Subcutaneous abdominal adipose tissue (tissue), 5 donors: ENCODE results near the gene PARD3.

Source experiments
- H3K27ac ChIP-seq: one replicate; pipeline ENCODE4 v1.7.0; 2013; ENCODE audit warnings: low read depth, mild to moderate bottlenecking, inconsistent platforms, low read length, moderate library complexity
- H3K27me3 ChIP-seq, 5 donors: one replicate each; pipeline ENCODE4 v1.7.0; 2013; ENCODE audit warnings: low read length in 5 of 5, inconsistent platforms in 1 of 5; ENCODE audit not compliant: control insufficient read depth in 5 of 5, insufficient read depth in 4 of 5
- H3K36me3 ChIP-seq, 5 donors: one replicate each; pipeline ENCODE4 v1.7.0; 2013; ENCODE audit warnings: low read length in 5 of 5; ENCODE audit not compliant: control insufficient read depth in 5 of 5, insufficient read depth in 5 of 5
- H3K4me1 ChIP-seq, 5 donors: one replicate each; pipeline ENCODE4 v1.7.0; 2013; ENCODE audit warnings: low read length in 5 of 5, mild to moderate bottlenecking in 3 of 5, moderate library complexity in 1 of 5; ENCODE audit not compliant: control insufficient read depth in 5 of 5, insufficient read depth in 5 of 5
- H3K4me3 ChIP-seq, 5 donors: one replicate each; pipeline ENCODE4 v1.7.0; 2013; ENCODE audit warnings: low read length in 5 of 5, low read depth in 1 of 5
- H3K9ac ChIP-seq, 5 donors: one replicate each; pipeline ENCODE4 v1.7.0; 2013; ENCODE audit warnings: low read length in 5 of 5, mild to moderate bottlenecking in 4 of 5, moderate library complexity in 3 of 5
- H3K9me3 ChIP-seq, 5 donors: one replicate each; pipeline ENCODE4 v1.7.0; 2013; ENCODE audit warnings: low read length in 5 of 5; ENCODE audit not compliant: control insufficient read depth in 5 of 5
- donor health status: healthy.
- donor health status: healthy.
- donor health status: healthy.
- donor health status: healthy.
- donor health status: healthy.

Gene PARD3

DNA sequence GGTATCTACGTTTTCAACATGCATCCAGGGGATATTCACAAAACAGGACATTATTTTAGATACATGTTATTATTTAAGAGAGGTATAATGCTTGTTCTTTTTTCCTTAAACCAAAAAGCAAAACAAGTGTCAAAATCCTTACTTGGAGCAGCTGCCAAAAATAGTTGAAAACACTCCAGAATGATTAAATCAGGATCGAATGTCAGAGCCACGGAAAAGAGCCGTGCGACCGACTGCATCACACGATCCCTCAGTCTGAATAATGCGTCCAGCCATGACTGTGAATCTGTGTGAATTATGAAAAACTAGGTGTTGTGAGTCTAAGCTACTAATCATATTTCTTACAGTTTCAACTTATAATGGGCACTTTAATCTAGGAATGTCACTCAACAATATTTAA lies 126.0 kb downstream of the PARD3 start:
- Histone ChIP-seq H3K27me3 (no peaks in the 10 kb centered on the region), H3K9ac (no peak overlapping the region), H3K4me1 (peaks cover 0 to 10% (median 7%) of the 10 kb centered on the region in 5 donors), H3K9me3 (no peaks in the 10 kb centered on the region), H3K36me3 (peaks cover 0 to 6% (median 0%) of the 10 kb centered on the region in 5 donors), H3K4me3 (no peak overlapping the region), H3K27ac (no peak overlapping the region)

DNA sequence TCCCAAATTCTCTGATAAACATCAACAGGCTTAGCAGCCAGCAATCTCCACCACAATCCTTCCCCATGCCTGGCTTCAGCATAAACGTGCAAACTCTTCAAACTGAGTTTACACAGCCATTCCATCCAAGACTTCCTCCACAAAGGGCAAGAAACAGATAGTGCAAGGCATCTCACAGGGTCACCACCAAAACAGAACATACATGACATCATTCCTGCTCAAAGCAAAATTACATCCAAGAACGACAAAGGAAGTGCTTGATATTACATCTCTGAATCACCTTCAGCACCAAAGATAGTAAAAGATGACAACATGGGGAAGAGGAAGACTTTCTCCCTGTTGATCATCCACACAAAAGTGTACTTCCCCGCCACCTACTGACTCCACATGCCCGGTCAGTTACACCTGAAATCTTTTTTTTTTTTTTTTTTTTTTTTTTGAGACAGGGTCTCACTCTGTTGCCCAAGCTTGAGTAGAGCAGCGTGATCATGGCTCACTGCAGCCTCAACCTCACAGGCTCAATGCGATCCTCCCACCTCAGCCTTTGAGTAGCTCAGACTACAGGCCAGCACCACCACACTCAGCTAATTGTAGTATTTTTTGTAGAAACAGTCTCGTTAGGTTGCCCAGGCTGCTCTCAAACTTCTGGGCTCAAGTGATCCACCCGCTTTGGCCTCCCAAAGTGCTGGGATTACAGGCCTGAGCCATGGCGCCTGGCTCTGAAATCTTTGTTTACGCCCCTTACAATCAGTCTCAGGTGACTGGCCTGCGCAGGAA lies 127.5 kb downstream of the PARD3 start:
- Histone ChIP-seq H3K9ac (no peak overlapping the region), H3K4me1 (peaks cover 0 to 10% (median 7%) of the 10 kb centered on the region in 5 donors), H3K36me3 (no peaks in the 10 kb centered on the region), H3K4me3 (no peak overlapping the region), H3K9me3 (no peaks in the 10 kb centered on the region), H3K27ac (no peak overlapping the region), H3K27me3 (no peaks in the 10 kb centered on the region)

DNA sequence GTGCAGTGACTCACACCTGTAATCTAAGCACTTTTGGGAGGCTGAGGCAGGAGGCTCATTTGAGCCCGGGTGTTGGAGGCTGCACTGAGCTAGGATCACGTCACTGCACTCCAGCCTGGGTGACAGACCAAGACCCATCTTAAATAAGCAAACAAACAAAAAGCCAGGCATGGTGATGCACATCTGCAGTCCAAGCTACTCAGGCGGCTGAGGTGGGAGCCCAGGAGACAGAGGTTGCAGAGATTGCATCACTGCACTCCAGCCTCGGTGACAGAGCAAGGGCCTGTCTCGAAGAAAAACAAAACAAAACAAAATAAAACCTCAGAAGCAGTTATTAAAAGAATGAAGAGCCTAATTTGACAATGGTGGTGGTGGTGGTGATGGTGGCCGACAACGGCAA lies 132.5 kb downstream of the PARD3 start:
- Histone ChIP-seq H3K4me1 (no peaks in the 10 kb centered on the region), H3K27ac (no peak overlapping the region), H3K9ac (no peak overlapping the region), H3K36me3 (no peaks in the 10 kb centered on the region), H3K27me3 (no peaks in the 10 kb centered on the region), H3K4me3 (no peak overlapping the region), H3K9me3 (no peaks in the 10 kb centered on the region)

DNA sequence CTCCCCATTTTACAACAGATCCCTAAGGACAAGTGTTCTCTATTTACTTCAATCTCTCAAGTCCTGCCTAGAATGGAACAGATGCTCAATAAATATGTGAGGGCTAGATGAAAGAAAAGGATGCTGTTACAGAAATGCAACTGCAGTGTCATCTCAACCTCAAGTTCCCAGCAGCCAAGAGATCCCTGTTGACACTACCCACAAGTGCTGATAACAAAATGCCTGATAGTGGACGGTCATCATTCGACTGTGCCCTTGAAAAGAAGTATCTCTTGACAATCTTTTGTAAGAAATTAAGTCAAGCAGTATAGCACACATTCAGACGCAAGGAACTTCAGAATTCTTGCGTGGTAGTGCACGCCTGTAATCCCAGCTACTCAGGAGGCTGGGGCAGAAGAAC lies 133.2 kb downstream of the PARD3 start:
- no peak overlapping the region for H3K27ac ChIP-seq
- no peaks in the 10 kb centered on the region for H3K4me1 ChIP-seq
- H3K27me3 ChIP-seq, result no peaks in the 10 kb centered on the region
- no peaks in the 10 kb centered on the region for H3K36me3 ChIP-seq
- no peak overlapping the region for H3K4me3 ChIP-seq
- no peaks in the 10 kb centered on the region for H3K9me3 ChIP-seq
- H3K9ac ChIP-seq, result no peak overlapping the region

DNA sequence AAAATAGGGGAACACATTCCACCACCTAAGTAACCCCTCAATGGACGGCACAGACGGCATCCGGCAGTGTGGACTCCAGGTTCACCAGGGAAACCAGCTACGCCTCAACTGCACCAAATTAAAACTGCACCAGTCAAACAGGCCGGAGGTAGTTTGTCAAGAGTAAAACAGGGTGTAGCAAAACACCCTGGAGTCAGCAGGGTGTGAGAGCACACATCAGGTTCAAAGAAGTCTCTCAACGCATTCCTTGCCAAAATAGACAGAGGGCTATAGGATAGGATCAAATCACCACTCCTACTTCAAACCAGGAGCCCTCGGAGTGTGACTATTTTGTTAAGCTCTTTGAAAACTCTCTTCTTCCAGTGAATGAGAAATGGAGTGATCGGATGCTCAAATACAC lies 135.9 kb downstream of the PARD3 start:
- Histone ChIP-seq H3K36me3 (no peaks in the 10 kb centered on the region), H3K4me3 (no peak overlapping the region), H3K9me3 (no peaks in the 10 kb centered on the region), H3K4me1 (no peaks in the 10 kb centered on the region), H3K27me3 (no peaks in the 10 kb centered on the region), H3K27ac (no peak overlapping the region), H3K9ac (no peak overlapping the region)

DNA sequence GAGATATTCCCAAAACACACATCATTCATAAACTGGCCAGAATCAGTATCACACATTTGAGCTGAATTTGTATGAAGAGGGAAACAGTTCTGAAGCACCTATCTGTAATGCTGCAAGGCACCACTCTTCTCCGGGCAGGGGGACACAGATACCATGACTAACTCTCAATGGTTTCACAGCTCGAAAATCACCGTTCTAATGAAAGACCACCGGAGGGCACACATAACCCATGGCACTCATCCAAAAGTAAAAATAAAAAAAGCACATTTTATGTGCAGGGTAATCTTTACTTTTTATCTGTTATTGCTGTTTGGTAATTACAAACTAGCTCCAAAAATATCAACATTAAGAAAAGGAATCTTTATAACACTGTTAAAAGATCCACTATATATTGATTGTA lies 137.5 kb downstream of the PARD3 start:
- Histone ChIP-seq H3K27ac (no peak overlapping the region), H3K36me3 (no peaks in the 10 kb centered on the region), H3K9me3 (no peaks in the 10 kb centered on the region), H3K9ac (no peak overlapping the region), H3K4me3 (no peak overlapping the region), H3K4me1 (no peaks in the 10 kb centered on the region), H3K27me3 (no peaks in the 10 kb centered on the region)

DNA sequence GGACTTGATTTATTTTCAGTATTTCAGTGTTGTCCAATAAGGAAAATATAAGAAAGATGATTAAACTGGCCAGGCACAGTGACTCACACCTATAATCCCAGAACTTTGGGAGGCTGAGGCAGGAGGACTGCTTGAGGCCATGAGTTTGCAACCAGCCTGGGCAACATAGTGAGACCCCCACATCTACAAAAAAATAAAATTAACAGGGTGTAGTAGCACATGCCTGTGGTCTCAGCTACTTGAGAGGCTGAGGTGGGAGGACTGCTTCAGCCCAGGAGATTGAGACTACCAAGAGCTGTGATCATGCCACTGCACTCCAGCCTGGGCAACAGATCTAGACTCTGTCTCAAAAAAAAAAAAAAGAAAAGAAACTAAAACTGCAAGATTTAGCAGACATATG lies 138.0 kb downstream of the PARD3 start:
- Histone ChIP-seq H3K4me1 (no peaks in the 10 kb centered on the region), H3K9ac (no peak overlapping the region), H3K27ac (no peak overlapping the region), H3K4me3 (no peak overlapping the region), H3K9me3 (no peaks in the 10 kb centered on the region), H3K27me3 (no peaks in the 10 kb centered on the region), H3K36me3 (no peaks in the 10 kb centered on the region)

DNA sequence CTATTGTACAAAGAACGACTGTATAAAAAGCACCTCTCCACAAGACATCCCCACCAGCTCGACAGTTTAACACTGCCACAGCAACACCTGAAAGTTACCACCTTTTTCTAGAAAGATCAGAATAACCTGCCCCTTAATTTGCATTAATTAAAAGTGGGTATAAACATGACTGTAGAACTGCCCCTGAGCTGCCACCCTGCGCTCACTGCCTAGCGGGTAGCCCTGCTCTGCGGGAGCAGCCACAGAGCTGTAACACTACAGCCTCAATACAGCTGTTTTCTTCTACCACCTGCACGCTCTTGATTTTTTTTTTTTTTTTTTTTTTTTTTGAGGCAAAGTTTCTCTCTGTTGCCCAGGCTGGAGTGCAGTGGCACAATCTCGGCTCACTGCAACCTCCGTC lies 140.9 kb downstream of the PARD3 start:
- H3K4me3 ChIP-seq, result no peak overlapping the region
- no peaks in the 10 kb centered on the region for H3K4me1 ChIP-seq
- H3K27me3 ChIP-seq, result no peaks in the 10 kb centered on the region
- no peaks in the 10 kb centered on the region for H3K36me3 ChIP-seq
- no peaks in the 10 kb centered on the region for H3K9me3 ChIP-seq
- H3K9ac ChIP-seq, result no peak overlapping the region
- no peak overlapping the region for H3K27ac ChIP-seq

DNA sequence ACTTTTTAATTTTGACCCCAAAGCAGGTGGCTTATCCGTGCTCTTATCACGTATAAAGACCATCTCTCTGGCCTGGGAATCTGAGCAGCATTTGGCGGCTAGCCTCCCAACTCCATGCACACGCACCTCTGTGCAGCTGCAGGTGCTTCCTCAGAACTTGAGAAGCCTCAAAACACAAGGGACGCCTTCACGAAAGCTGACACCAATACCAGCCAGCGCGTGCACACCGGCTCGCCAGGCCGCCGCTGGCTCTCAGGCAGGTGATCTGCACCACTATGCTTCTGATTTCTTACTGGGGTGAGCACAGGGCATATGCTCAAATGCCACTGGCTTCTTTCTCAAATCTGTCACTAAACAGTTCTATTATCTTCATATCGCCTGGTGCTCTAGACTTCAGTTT lies 145.0 kb downstream of the PARD3 start:
- Histone ChIP-seq H3K4me3 (no peak overlapping the region), H3K9ac (no peak overlapping the region), H3K4me1 (peaks cover 0 to 5% (median 0%) of the 10 kb centered on the region in 5 donors), H3K36me3 (no peaks in the 10 kb centered on the region), H3K27me3 (no peaks in the 10 kb centered on the region), H3K9me3 (no peaks in the 10 kb centered on the region), H3K27ac (no peak overlapping the region)

DNA sequence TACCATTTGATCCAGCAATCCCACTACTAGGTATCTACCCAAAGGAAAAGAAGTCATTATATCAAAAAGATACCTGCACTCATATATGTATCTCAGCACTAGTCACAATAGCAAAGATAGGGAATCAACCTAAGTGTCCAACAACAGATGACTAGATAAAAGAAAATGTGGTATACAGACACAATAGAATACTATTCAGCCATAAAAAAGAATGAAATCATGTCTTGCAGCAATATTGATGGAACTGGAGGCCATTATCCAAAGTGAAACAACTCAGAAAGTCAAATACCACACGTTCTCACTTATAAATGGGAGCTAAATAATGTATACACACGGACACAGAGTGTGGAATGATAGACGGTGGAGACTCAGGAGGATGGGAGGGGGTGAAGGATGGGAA lies 146.0 kb downstream of the PARD3 start:
- H3K4me1 ChIP-seq, result peaks cover 0 to 5% (median 0%) of the 10 kb centered on the region in 5 donors
- no peak overlapping the region for H3K9ac ChIP-seq
- H3K27ac ChIP-seq, result no peak overlapping the region
- no peaks in the 10 kb centered on the region for H3K27me3 ChIP-seq
- no peaks in the 10 kb centered on the region for H3K36me3 ChIP-seq
- no peak overlapping the region for H3K4me3 ChIP-seq
- H3K9me3 ChIP-seq, result no peaks in the 10 kb centered on the region
